HG03060 (cell line): ENCODE measurements around the gene SOX1.

Experiments used
- ATAC-seq: cut with Tn5 transposase; IDR thresholded peaks from one replicate; pipeline ENCODE4 v1.9.1; 2021; ENCODE audit warnings: low read depth, moderate number of reproducible peaks; ENCODE audit not compliant: unreplicated experiment

The SOX1 gene

DNA sequence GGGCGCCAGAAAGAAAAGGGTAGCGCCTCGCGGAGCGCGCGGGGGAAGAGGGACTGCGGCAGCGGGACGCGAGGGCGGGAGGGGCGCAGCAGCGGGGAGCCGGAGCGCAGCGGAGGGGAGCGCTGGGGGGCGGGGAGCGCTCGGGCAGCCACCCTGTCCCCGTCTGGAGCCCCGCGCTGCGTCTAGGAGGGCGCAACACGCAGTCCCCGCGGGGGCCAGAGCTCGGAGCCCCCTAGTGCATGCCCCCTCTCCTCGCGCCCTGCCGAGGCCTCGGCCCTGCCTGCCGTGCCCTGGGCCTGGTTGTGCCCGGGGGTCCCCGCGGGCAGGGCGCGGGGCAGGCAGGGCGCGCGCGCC is 37.9 kb downstream of the SOX1 start:
- ATAC-seq = no peak

DNA sequence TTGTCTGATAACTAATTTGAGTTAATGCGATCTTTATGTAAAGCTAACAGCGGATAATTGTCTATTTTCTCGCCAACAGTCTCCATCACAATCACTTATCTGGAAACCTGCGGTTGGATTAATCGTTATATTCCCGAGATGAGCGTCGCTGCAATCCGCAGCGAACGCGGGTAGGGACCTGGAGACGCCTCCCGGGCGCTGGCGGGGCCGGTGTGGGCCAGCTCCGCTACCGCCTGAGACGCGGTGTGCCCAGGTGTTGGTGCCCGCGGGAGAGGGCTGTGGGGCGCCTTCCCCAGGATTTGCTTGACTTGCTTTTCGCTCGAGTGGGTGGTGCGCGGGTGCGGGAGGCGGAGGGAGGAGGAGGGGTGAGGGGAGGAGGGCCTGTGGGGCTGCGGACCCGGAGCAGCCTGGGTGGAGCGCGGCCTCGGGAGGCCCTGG is 38.3 kb downstream of the SOX1 start:
- no peak for ATAC-seq

DNA sequence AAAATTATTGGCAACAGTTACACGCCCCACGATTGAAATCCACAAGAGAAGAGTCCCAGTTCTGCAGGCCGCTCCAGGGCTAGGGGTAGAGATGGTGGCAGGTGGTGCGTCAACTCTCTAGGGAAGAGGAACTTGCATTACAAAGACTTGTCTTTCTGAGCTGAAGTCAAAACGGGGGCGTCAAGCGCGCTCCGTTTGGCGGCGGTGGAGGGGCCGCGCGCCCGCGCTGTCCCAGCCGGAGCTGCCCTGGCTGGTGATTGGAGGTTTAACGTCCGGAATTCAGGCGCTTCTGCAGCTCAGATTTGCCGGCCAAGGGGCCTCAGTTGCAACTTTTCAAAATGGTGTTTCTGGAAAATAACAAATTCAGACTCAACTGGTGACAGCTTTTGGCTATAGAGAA is 38.9 kb downstream of the SOX1 start:
- no peak for ATAC-seq

DNA sequence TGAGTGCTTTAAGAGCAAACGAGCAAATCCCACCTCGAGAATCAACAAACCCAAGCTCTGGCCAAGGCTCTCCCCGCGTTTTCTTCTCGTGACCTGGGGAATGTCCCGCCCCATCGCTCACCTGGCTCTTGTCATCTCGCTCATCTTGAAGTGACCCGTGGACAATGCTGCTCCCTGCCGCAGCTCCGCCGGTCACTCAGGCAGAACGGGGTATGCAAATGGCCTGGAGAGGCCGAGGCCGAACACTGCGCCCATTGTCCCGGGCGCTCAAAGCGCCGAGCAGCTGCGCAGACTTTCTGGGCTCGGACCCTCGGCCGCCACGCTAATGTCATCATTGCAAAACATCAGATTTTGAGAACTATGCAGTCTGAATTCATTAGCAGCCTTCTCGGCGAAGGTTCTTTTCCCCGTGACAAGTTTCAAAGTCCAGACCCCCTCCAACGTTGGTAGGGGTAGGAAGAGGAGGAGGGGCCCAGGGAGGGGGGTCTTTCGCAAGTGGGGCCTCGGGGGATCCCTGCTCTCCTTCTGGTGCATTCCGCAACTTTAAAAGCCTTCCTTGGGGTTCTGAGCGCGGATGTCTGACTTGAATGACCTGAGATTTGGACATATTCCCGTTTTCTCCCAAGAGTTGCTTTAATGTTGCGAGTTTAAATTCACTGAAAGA is 39.7 kb downstream of the SOX1 start:
- no peak for ATAC-seq

DNA sequence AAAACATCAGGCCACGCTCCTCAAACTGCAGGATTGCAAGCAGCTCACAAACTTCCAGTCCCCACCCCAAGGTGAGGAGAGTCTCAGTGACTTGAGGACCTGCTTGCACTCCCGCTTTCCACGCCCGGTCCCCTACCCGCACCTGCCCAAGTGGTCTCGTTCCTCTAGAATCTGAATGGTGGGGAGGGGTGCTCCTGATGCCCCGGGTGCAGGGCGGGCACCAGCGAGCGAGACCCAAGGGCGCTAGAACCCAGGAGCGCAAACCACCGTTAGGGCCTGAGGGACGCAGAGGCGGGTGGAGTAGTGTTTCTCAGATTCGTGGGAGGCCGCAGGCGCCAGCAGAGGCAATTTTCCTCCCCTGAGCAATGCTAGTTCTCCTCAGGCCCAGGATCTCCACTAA is 40.3 kb downstream of the SOX1 start:
- no peak for ATAC-seq

DNA sequence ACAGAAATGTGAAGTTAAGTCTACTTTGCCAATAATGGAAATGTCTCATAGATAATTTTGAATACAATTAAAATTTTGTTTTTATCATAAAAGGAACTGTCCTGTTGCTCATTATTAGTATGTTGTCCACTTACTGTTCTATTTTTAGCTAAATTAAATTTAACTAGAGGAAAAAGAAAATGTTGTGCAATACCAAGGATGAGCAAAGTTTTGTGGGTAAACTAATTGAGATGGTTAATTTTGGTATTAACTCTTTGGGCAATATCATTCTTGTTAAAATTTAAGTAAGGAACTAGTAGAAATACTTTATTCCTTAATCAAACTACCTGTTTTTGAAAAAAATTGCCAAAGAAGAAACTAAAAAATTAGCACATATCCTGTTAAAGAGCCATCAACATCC is 43.5 kb downstream of the SOX1 start:
- ATAC-seq = no peak

DNA sequence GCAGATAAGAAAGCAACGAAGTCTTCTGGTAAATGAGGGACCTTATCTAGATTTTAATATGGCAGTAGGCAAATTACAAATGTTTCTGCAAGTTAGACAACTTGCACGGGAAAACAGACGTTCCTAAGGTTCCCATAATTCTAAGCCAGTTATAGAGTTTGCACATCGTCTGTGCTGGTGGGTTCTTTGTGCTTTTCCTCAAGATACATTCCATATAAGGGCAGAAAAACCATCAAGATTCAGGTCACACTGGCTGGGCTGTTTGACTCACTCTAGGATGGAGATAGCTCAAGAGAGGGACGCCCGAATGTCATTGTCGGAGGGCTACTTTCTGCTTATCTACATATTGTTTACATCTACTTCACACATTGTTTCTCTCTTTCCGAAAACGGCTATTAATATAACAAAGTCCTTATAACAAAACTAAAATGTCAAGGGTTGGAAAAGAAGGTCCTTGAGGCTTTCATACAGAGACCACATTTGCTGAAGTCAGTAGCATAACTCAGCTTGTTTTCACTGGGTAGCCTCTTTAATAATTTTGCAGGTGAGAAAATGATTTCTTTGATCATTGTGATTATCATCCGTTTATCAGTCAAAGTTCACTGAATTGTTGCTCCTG is 44.4 kb downstream of the SOX1 start:
- no peak for ATAC-seq

DNA sequence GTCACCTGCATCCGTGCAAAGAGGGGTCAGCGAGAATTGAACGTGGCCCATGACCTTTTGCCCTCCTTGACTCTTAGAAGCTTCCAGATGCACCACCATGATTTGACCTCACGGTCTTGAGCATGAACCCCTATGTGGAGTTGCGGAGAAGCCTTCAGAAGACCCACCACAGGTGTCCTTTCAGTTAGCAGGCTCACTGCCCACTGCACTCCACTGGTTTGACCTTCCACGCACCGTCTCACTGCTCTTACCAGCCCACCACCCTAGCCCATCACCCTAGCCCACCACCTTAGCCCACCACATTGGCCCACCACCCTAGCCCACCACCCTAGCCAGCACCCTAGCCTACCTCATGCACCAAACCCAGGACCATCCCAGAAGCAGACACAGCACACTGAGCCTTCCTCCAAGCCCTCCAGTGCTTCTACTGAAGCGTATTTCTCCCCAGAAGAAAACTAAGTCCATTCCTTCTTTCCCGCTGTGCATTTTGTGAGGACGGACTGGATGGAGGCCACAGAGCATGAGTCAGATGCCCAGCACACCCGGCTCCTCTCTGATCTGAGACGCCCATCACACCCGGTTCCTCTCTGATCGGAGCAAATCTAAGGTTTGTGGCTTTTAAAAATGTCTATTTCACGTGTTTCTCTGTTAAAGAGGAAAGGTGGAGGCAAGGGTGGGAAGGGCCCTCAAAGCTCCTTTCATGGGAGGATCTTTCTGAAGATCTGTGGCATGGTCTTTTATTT is 45.8 kb downstream of the SOX1 start:
- ATAC-seq = no peak

DNA sequence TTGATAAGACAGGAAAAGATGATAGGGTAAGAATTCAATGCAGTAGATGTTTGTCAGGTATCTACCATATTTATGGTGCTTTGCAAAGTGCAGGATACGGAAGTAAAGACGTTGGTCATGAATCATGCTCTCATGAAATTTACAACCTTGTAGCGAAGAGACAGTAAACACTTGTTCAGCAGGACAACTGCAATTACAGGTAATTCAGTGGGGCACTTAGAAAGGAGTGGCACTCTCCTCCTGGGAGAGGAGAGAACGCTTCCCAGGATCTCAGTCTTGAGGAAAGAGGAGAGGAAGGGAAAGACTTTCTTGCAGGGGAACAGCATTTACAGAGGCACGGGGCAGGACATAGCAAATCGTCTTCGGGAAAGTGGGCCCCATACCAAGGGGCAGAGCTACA is 46.4 kb downstream of the SOX1 start:
- ATAC-seq = no peak

DNA sequence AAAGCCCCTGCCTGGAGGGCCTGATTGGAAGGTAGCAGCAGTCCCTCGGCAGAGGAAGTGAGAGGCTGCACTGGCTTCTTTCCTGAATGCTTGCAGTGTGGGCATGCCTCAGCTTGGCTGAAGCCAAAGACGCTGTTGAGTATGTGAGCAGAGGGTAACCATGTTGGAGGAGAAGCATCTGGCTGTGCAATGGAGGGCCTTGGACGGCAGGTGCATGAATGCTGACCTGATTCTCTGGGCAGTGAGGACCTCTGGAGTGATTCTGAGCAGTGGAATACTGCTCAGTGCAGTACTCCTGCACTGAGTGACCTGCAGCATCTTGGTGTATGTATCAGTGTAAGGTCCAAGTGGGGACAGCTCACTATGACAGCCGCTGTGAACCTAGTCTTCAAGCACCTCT is 46.9 kb downstream of the SOX1 start:
- ATAC-seq = no peak

DNA sequence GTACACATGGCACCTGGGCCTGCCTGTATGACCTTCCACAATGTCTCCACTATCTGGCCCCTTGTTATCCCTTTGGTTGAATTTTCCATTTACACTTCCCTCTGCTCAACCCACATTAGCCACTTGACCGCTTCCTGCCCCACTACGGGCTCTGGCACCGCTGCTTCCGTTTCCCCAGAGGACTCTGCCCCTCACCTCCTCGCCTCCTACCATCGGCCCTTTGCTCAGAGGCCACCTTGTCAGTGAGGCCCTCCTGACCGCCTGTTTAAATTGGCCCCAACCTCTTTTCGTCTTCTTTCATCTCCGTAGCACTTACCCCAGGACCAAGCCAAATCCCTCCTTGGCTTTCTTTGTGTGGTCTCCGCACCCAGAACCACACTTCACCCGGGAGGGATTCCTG is 47.4 kb downstream of the SOX1 start:
- ATAC-seq = no peak

DNA sequence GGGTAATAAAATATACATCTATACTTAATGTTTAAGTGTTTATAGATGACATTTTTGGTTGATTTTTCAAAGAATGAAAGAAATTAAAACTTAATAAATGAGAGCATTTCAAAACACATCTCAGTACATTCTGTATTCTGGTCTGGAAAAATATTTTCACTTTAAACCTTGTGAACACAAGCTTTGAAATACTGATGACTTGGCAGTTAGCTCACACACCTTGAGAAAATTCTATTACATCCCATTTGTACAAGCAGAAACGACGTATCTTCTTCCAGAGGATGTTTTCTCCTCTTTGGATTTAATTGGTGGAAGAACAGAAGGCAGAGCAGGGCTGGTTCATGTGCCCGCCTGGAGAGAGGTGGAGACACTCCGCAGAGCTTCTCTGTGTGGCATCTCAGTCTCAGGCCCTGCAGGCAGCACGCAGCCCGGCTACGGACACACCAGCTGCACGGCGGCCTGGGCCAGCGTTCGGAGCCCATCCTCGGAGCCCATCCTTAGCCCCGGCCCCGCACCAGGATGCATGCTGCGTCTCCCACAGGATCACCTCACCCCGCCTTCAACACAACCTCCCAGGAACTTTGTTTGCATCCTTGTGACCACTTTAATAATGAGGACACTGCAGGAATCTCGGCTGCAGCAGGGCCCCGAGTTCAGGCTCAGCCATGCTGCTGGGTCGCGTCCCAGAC is 48.6 kb downstream of the SOX1 start:
- no peak for ATAC-seq

DNA sequence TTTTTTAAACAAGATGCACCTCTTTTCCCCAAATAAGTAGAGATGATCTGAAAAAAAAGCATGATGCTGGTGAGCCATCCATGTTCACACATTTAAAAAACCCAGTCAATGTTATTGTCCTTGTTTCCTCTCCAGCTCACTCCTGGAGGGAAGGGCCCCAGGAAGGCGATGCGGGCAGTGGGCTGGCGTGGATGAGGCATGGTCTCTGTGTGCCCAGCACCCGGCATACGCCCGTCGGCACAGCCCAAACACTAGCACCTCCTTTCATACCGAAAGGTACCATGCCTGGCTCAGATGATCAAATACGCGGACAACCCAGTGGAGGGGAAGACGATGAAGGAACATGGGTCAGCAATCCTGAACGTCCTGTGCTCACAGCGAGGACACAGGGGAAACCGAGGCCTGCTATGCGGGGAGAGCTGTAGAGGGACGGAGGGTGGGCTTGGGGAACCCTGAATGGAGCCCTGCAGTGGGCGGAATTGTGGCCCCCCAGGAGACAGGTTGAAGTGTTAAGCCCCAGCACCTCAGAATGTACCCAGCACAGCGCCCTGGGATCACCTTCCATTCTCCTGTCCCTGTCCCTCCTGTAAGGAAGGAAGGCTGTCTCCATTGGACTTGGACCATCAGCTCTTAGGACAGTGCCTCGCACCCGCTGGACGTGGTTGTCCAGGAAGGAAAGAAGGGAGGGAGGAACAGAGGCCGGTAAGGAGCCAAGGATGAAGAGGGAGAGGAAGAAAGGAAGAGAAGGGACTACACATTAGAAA is 49.4 kb downstream of the SOX1 start:
- ATAC-seq = no peak

DNA sequence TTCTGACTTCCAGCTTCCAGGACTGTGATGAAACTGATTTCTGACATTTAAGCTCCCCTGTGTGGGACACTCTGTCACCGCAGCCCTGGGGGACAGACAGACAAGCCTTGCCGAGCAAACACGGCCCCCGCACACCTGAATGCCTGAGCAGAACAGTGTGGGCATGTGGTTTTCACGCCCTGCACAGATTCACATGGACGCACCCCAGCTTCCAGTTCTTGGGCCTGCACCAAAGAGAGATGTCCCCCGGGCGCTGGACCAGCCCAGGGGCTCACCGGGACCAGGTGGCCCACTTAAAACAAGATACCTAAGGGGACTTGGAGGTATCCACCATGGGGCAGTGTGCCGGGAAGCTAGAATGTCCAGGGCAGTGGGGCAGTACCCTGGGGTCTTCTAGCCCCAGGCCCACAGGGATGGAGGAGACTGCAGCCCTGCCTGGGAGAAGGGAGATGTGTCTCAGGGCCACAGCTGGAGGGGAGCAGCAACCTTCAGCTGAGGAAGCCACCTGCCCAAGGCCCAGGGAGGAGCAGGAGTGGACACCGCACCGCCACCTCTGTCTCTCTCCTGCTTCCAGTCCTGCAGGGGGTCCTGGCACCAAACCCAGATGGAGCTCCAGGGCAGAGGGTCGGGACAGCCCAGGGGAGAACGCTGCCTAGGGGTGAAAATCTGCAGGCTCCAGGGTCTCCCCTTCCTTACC is 50.5 kb downstream of the SOX1 start:
- ATAC-seq = no peak

DNA sequence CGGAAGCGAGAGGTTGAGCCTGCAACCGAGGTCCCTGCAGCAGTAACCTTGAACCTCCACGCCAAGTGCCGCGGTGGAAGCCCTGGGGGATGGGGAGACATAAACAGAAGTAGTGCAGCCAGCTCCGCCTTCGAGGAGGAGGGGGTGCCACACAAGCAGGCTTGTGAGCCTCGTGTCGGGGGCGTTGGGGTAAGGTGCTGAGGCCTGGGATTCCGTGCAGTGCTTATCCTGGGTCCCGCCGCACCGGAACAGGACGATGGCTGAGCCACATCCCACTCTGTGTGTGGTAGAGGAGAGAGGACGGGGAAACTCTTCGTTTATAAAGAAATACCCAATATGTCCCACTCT is 51.0 kb downstream of the SOX1 start:
- no peak for ATAC-seq

DNA sequence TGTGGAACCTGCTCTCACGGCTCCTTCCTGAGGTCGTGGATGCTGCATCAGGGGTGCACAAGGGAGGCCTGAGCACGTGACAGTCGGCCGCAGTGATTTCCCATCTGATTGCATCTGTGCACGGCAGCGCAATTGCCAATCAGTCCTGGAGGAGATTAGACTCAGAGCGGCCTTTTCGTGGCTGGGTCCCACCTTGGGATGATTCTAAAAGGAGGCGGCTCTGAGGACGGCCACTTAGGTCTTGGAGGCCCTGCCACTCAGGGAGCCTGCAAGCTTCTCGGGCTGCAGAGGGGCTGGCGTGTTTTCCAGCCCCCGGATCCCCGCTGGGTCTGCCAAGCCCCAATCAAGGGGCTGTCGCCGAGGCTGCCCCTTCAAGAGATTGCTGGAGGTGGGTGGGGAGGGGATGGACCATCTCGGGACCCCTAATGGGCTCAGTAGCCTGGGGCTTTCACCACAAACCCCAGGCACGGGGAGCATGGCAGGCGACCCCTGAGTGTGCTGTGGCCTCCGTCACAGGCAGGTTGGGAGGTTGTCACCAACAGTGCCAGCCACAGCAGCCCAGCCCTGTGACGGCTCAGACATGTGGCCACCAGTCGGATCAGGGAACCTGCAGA is 51.6 kb downstream of the SOX1 start:
- ATAC-seq = no peak

DNA sequence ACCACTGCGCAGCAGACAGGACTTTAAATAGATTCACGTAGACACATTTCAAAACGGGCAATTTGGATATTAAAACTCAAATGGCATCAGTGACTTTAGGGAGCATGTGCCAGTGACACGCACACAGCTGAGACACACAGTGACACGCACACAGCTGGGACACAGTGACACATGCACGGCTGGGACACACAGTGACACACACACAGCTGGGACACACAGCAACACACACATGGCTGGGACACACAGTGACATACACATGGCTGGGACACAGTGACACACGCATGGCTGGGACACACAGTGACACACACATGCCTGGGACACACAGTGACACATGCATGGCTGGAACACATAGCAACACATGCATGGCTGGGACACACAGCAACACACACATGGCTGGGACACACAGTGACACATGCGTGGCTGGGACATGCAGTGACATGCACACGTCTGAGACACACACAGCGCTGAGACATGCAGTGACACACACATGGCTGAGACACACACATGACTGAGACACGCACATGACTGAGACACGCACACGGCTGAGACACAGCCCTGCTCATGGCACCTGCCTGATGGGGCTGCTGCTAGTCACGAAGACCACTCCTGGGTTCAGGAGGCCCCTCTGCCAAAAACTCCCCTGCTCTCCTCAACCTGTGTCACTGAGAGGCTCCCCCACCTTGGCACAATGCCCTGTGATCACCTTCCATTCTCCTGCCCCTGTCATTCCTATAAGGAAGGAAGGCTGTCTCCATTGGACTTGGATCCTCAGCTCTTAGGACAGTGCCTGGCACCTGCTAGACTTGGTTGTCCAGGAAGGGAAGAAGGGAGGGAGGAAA is 52.5 kb downstream of the SOX1 start:
- ATAC-seq = no peak

DNA sequence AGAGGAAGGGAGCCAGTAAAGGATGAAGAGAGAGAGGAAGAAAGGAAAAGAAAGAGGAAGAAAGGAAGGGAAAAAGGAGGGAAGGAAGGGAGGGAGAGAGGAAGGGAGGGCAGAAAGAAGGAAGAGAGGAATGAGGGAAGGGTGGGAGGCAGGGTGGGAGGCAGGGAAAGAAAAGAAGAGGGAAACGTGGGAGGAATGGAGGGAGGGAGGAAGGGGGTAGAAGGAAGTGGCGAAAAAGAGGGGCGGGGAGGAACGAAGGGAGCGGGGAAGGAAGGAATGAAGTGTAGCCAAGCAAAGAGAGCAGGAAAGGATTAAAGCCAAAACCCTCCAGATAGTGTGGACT is 53.1 kb downstream of the SOX1 start:
- no peak for ATAC-seq
